Right lobe of liver (tissue), 6 donors: ENCODE measurements around the gene RIPOR2. TPM values are rescaled to one million over a fixed set of nuclear protein-coding genes. Genes with fewer than 3 reads are reported as not detected.
"Not testable (repeated sequence)": the region's sequence is repeated elsewhere in the genome, so short reads cannot be mapped to it uniquely, and the experiment has no call there.

Source experiments
- ATAC-seq, 4 donors: fragments of 200-7000 bp; cut with Tn5 transposase; one replicate each; pipeline ENCODE4 v1.9.1; 2020; ENCODE audit warnings: mild to moderate bottlenecking in 4 of 4, moderate library complexity in 4 of 4
- DNase-seq, 3 donors: peaks; one replicate each; pipeline ENCODE4 v3.0.0-alpha.2; 2020
- H3K27ac ChIP-seq, 3 donors: fragments of 200-600 bp; one replicate each; pipeline ENCODE4 v1.8.0; 2022
- H3K27me3 ChIP-seq, 2 donors: fragments of 200-600 bp; one replicate each; pipeline ENCODE4 v1.8.0; 2022
- H3K36me3 ChIP-seq, 4 donors: fragments of 200-600 bp; sonication (generic) in 1 of 4; one replicate each; pipeline versions ENCODE4 v1.5.1 to v1.8.0; 2017 to 2022; ENCODE audit warnings: control low read depth in 1 of 4
- H3K4me1 ChIP-seq, 4 donors: fragments of 200-600 bp; sonication (generic) in 1 of 4; one replicate each; pipeline versions ENCODE4 v1.5.1 to v1.8.0; 2017 to 2022; ENCODE audit warnings: control low read depth in 1 of 4
- H3K4me3 ChIP-seq, 3 donors: fragments of 200-600 bp; one replicate each; pipeline ENCODE4 v1.8.0; 2022
- H3K9me3 ChIP-seq, 4 donors: fragments of 200-600 bp; sonication (generic) in 1 of 4; one replicate each; pipeline versions ENCODE4 v1.5.1 to v1.8.0; 2017 to 2022; ENCODE audit warnings: control low read depth in 1 of 4
- CTCF ChIP-seq, 4 donors: fragments of 200-600 bp in 3 of 4; fragments of 450-650 bp in 1 of 4; IDR thresholded peaks; one replicate each; pipeline versions ENCODE4 v1.5.1 to v1.8.0; 2016 to 2022; ENCODE audit warnings: antibody characterized with exemption in 4 of 4, mild to moderate bottlenecking in 2 of 4
- POLR2A ChIP-seq: fragments of 450-650 bp; IDR thresholded peaks from one replicate; pipeline ENCODE4 v1.6.1; 2017; ENCODE audit warnings: antibody characterized with exemption, mild to moderate bottlenecking
- WGBS: methylation state at CpG from one replicate; pipeline ENCODE4 v1.1.6; 2018; ENCODE audit warnings: low coverage, low lambda C conversion rate; ENCODE audit not compliant: insufficient coverage; ENCODE audit errors: missing lambda C conversion rate; 5-methylcytosine and 5-hydroxymethylcytosine counted together
- intact Hi-C, 2 donors: fragments of 100-400 bp; cut with DNase I; formaldehyde crosslinking; loops; one replicate each; pipeline versions ENCODE4 v1.11.2 to v1.14.1; 2022
- total RNA-seq, 6 experiments: library from RNA; depleted of rRNA in 2 of 6; stranded (reverse); fragments of >200 nt in 2 of 6; fragmentation: NEBNext Ultra II Directional in 3 of 6; extraction: Animal tissue kit (Norgen Biotek cat#: 25700) in 3 of 6; gene quantifications; one replicate each; pipeline versions ENCODE4 v1.1.0 to v1.2.4, GENCODE V29; 2016 to 2023
- donor health status: DM: no; HTN: yes; CAD: no.
- donor health status: DM: no; HTN: no; CAD: no.
- donor health status: DM: no; HTN: no; CAD: no.
- donor health status: DM: no; HTN: yes; CAD: no.
- donor health status: DM: no; HTN: yes; CAD: no.

Gene RIPOR2
- total RNA-seq, 6 experiments from 2014 or later: 1.8 to 4.6 (median 3.5) TPM

DNA sequence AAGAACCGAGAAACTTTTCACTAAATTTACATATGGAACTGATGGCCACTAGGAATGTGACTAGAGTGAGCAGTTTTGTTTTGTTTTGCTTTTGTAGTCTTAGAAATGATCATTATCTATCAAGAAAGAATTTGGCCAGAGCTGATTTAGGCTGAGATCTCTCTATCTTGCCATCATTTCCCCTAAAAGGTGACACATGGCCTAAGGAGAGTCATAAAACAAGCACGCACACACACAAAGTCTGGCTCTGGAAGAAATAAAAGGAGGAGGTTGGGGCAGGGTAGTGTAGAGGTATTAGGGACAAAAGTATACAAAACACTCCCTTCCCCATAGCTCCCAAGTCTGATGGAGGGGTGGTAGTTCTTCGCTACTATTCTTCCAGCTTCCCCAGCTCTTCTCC is 56.4 kb downstream of the RIPOR2 start:
- no peaks in the 10 kb centered on the region for H3K9me3 ChIP-seq
- TF ChIP-seq CTCF (IDR thresholded peaks at IDR 0.05): no peak
- no peak for TF ChIP-seq POLR2A
- intact Hi-C loops: no loop called here
- H3K27me3 ChIP-seq: no peaks in the 10 kb centered on the region
- no peak overlapping the region for H3K4me3 ChIP-seq
- no peaks in the 10 kb centered on the region for H3K4me1 ChIP-seq
- 77% methylated on average over 3 of the region's 3 CpGs for WGBS
- no peak for DNase-seq
- H3K27ac ChIP-seq: no peak overlapping the region
- ATAC-seq: no peak
- peaks cover 0 to 4% (median 0%) of the 10 kb centered on the region in 4 donors for H3K36me3 ChIP-seq

- H3K27me3 ChIP-seq, DNase-seq, H3K4me3 ChIP-seq, H3K36me3 ChIP-seq, H3K27ac ChIP-seq, intact Hi-C loops, H3K9me3 ChIP-seq, H3K4me1 ChIP-seq, ATAC-seq: not testable (repeated sequence)
- 75% methylated on average over 3 of the region's 4 CpGs for WGBS
Observed at GRCh38 chr6:24877747-24878146, 58.0 kb downstream of the RIPOR2 start.

DNA sequence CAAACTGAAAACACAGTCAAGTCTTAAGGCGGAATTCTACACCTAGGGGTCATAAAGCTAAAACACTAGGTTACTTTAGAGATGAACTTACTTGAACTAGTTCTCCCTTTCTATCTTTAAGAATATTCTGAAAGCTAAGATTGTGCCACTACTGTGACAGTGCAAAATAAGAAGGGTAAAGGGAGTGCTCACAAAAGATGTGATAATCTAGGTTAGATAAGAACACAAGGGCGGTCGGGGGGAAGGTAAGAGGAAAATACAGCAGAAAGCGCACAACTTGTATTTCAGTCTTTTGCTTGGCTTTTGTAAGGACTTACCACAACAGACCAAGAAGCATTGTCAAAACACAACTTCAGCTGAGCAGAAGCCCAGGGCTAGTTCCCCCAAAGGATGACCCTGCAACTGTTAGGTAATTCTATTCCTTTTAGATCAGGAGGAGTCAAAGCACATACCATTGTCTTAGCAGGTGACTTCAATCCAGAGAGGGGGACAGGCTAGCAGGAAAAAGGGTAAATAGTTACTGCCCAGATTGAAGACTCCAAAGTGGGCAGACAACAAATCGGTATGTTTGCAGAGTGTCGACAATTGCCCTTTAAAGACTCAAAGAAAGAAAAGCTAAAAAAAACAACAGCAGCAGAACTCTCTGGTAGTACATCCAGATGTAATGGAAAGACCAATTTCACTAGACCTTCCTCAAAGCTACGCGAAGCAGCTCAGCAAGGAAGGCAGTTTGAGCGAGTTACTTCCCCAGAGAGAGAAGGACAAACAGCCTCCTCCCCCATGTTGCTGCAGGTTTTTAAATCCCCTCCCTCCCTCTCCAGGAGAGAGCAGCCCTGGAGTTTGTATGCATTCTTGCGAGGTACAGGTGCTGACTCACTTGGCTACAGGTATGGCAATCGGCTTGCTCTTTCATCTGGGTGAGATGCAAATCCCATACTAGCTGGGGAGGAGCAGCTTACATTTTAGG is 59.0 kb downstream of the RIPOR2 start:
- ATAC-seq: no peak

GRCh38 chr6:24875534-24875901 is 60.2 kb downstream of the RIPOR2 start:
- H3K27me3 ChIP-seq: no peaks in the 10 kb centered on the region
- no peak for ATAC-seq
- TF ChIP-seq POLR2A (no peak), CTCF (IDR thresholded peaks at IDR 0.05) (no peak)
- intact Hi-C loops: no loop called here
- H3K36me3 ChIP-seq: peaks cover 0 to 4% (median 0%) of the 10 kb centered on the region in 4 donors
- DNase-seq: no peak
- H3K9me3 ChIP-seq: no peaks in the 10 kb centered on the region
- WGBS: 76% methylated on average over 9 of the region's 9 CpGs
- no peak overlapping the region for H3K27ac ChIP-seq
- no peaks in the 10 kb centered on the region for H3K4me1 ChIP-seq
- no peak overlapping the region for H3K4me3 ChIP-seq

More for the DNA sequence above, 59.0 kb downstream of the RIPOR2 start:
- no peaks in the 10 kb centered on the region for H3K9me3 ChIP-seq
- H3K27me3 ChIP-seq: no peaks in the 10 kb centered on the region
- no peak for TF ChIP-seq POLR2A
- no peak for TF ChIP-seq CTCF (IDR thresholded peaks at IDR 0.05)
- H3K4me3 ChIP-seq: no peak overlapping the region
- no peak overlapping the region for H3K27ac ChIP-seq
- H3K4me1 ChIP-seq: no peaks in the 10 kb centered on the region
- DNase-seq: no peak
- peaks cover 0 to 4% (median 0%) of the 10 kb centered on the region in 4 donors for H3K36me3 ChIP-seq
- intact Hi-C loops: no loop called here
- WGBS: 49% methylated on average over 10 of the region's 11 CpGs

GRCh38 chr6:24874776-24875533 is 60.8 kb downstream of the RIPOR2 start:
- H3K27me3 ChIP-seq: no peaks in the 10 kb centered on the region
- H3K4me3 ChIP-seq: no peak overlapping the region
- no peaks in the 10 kb centered on the region for H3K4me1 ChIP-seq

More at GRCh38 chr6:24874776-24875533, 60.8 kb downstream of the RIPOR2 start:
- Histone ChIP-seq H3K9me3 (no peaks in the 10 kb centered on the region), H3K27ac (no peak overlapping the region), H3K36me3 (peaks cover 0 to 4% (median 0%) of the 10 kb centered on the region in 4 donors)
- ATAC-seq: no peak
- WGBS: 52% methylated on average over 6 of the region's 7 CpGs
- intact Hi-C loops: no loop called here
- TF ChIP-seq CTCF (IDR thresholded peaks at IDR 0.05) (no peak), POLR2A (no peak)
- no peak for DNase-seq
